ENCODE measurements around the gene PEPD. TPM values are rescaled to one million over a fixed set of nuclear protein-coding genes. Genes with fewer than 3 reads are reported as not detected.

The PEPD gene
- total and polyA plus RNA-seq, 10 of the 15 experiments (the other 5 are each of a cell fraction or from before 2014, with no cell fraction given), result 1.4 to 52.0 (median 20.2) TPM

- no peak for FAIRE-seq
- TF ChIP-seq POLR2AphosphoS5 (IDR thresholded peaks at IDR 0.05; ENCODE audit: low read length), result no peak
- no peak for TF ChIP-seq ASH2L (IDR thresholded peaks at IDR 0.05; ENCODE audit: borderline replicate concordance, low read depth)
- no peak for TF ChIP-seq NKRF (conservative IDR thresholded peaks at IDR 0.05)
- TF ChIP-seq PML (IDR thresholded peaks at IDR 0.05; ENCODE audit: low read length), result no peak
- TF ChIP-seq KLF5 (IDR thresholded peaks at IDR 0.05; ENCODE audit: partially characterized antibody), result no peak
- TF ChIP-seq SRF (IDR thresholded peaks at IDR 0.05; ENCODE audit: low read depth in 2 of 2, low read length in 2 of 2), result no peak
- TF ChIP-seq ZNF207 (IDR thresholded peaks at IDR 0.05; ENCODE audit: borderline replicate concordance), result no peak
- TF ChIP-seq CHD4 (IDR thresholded peaks at IDR 0.05), result no peak
- no peak for TF ChIP-seq RELA (IDR thresholded peaks at IDR 0.05; ENCODE audit: borderline replicate concordance, partially characterized antibody)
- TF ChIP-seq PAX5 (IDR thresholded peaks at IDR 0.05; ENCODE audit: borderline replicate concordance, low read depth, low read length), result no peak
- TF ChIP-seq LARP7 (IDR thresholded peaks at IDR 0.05), result no peak
- no peak for TF ChIP-seq SMC3 (IDR thresholded peaks at IDR 0.05; ENCODE audit: borderline replicate concordance, low read length)
- TF ChIP-seq SREBF2 (IDR thresholded peaks at IDR 0.05; ENCODE audit: low read length), result no peak
- TF ChIP-seq MXI1 (IDR thresholded peaks at IDR 0.05; ENCODE audit: low read depth, low read length), result no peak
- no peak for TF ChIP-seq RAD51 (IDR thresholded peaks at IDR 0.05)
- no peak for TF ChIP-seq BCL3 (IDR thresholded peaks at IDR 0.05; ENCODE audit: borderline replicate concordance, insufficient read depth, low read depth, low read length, poor library complexity, severe bottlenecking)
- TF ChIP-seq RFX5 (IDR thresholded peaks at IDR 0.05; ENCODE audit: low read depth, low read length), result no peak
- no peak for TF ChIP-seq IRF3 (IDR thresholded peaks at IDR 0.05)
- no peak overlapping the region for H3K4me3 ChIP-seq
- H2AFZ ChIP-seq (ENCODE audit: control insufficient read depth, low read depth, low read length), result no peak overlapping the region
- H3K9me3 ChIP-seq (replicated peaks; ENCODE audit: control insufficient read depth, insufficient read depth, low read length), result no peaks in the 10 kb centered on the region
- CTCF ChIA-PET, result no interaction called here
- no TSS peak for BruUV-seq (replicated peaks)
- SMC1A ChIA-PET (ENCODE audit: uncharacterized antibody, unreplicated experiment), result no interaction called here
- no peaks in the 10 kb centered on the region; a peak in 1 of 4 replicates for H3K36me3 ChIP-seq (ENCODE audit: control insufficient read depth in 2 of 2, insufficient read depth in 2 of 2, low read length in 1 of 2)
- POLR2A ChIA-PET, result no interaction called here
- H3K4me1 ChIP-seq (ENCODE audit: control insufficient read depth, insufficient read depth, low read length), result no peaks in the 10 kb centered on the region
- H3K27ac ChIP-seq (ENCODE audit: control insufficient read depth, insufficient read depth), result no peak overlapping the region
- no peak overlapping the region for H3K9ac ChIP-seq (ENCODE audit: control insufficient read depth, insufficient read depth, low read length)
- H3K27me3 ChIP-seq (replicated peaks in 1 of 2; ENCODE audit: control insufficient read depth in 2 of 2, insufficient read depth in 2 of 2, low read length in 1 of 2), result no peaks in the 10 kb centered on the region
- no peak for ATAC-seq
- intact Hi-C loops (cut with micrococcal nuclease; ENCODE audit: unreplicated experiment) (no loop called here), in situ Hi-C loops (cut with MboI) (no loop called here)
- H3K79me2 ChIP-seq (ENCODE audit: control insufficient read depth, insufficient read depth, low read length), result no peaks in the 10 kb centered on the region
- no peak for DNase-seq (ENCODE audit: low read depth, low spot score)
- no peak overlapping the region for H3K4me2 ChIP-seq (ENCODE audit: control insufficient read depth, insufficient read depth)
- no peaks in the 10 kb centered on the region for H4K20me1 ChIP-seq (ENCODE audit: control insufficient read depth, insufficient read depth)
- RAD21 ChIA-PET (ENCODE audit: unreplicated experiment), result no interaction called here
- WGBS (ENCODE audit: insufficient coverage, insufficient replicate concordance, low lambda C conversion rate, missing lambda C conversion rate), result 64% methylated on average over 12 of the region's 12 CpGs
These were observed 12.5 kb downstream of the PEPD start for GRCh38 chr19:33508941-33509614.
